ENCODE measurements around the gene OR2B6.
"Not testable (repeated sequence)": the region's sequence is repeated elsewhere in the genome, so short reads cannot be mapped to it uniquely, and the experiment has no call there.

Gene OR2B6

GRCh38 chr6:27956941-27957340, at the start of gene OR2B6:
OR2B6 (plus strand) TSS chr6:27957241; CDS start chr6:27957241, 0 bp downstream.
- DNase-seq (ENCODE audit: low read depth in 2 of 2), result no peak

- no peak for DNase-seq (ENCODE audit: low read depth in 2 of 2)
These were observed 49.0 kb upstream of the OR2B6 start for GRCh38 chr6:27908017-27908416.

- DNase-seq (ENCODE audit: low read depth in 2 of 2), result no peak
These were observed 45.0 kb upstream of the OR2B6 start, which contains the start of gene OR2B2 for GRCh38 chr6:27911956-27912446. OR2B2 (minus strand) TSS chr6:27912396; CDS start chr6:27912319, 77 bp downstream.

GRCh38 chr6:27922949-27923348, 34.1 kb upstream of the OR2B6 start:
- DNase-seq (ENCODE audit: low read depth in 2 of 2), result no peak

- no peak for DNase-seq (ENCODE audit: low read depth in 2 of 2)
These were observed 32.9 kb upstream of the OR2B6 start for GRCh38 chr6:27924179-27924578.

- DNase-seq (ENCODE audit: low read depth in 2 of 2), result not testable (repeated sequence)
These were observed 29.0 kb upstream of the OR2B6 start for GRCh38 chr6:27928041-27928440.

GRCh38 chr6:27929930-27930329, 27.1 kb upstream of the OR2B6 start:
- not testable (repeated sequence) for DNase-seq (ENCODE audit: low read depth in 2 of 2)

GRCh38 chr6:27931209-27931608, 25.8 kb upstream of the OR2B6 start:
- DNase-seq (ENCODE audit: low read depth in 2 of 2), result no peak

- DNase-seq (ENCODE audit: low read depth in 2 of 2), result no peak
These were observed 16.3 kb upstream of the OR2B6 start for GRCh38 chr6:27940766-27941165.

GRCh38 chr6:27943072-27943471, 14.0 kb upstream of the OR2B6 start:
- DNase-seq (ENCODE audit: low read depth in 2 of 2), result not testable (repeated sequence)

GRCh38 chr6:27948237-27948636, 8.8 kb upstream of the OR2B6 start:
- DNase-seq (ENCODE audit: low read depth in 2 of 2), result no peak

- DNase-seq (ENCODE audit: low read depth in 2 of 2), result no peak
These were observed 6.0 kb upstream of the OR2B6 start for GRCh38 chr6:27951040-27951439.

GRCh38 chr6:27957516-27957915, 475 bp downstream of the OR2B6 start:
- no peak for DNase-seq (ENCODE audit: low read depth in 2 of 2)

GRCh38 chr6:27962506-27962905, 5.5 kb downstream of the OR2B6 start:
- DNase-seq (ENCODE audit: low read depth in 2 of 2), result no peak

GRCh38 chr6:27966044-27966443, 9.0 kb downstream of the OR2B6 start:
- no peak for DNase-seq (ENCODE audit: low read depth in 2 of 2)

GRCh38 chr6:27966816-27967426, 9.9 kb downstream of the OR2B6 start:
- DNase-seq (ENCODE audit: low read depth in 2 of 2), result no peak

GRCh38 chr6:27970444-27970843, 13.4 kb downstream of the OR2B6 start:
- DNase-seq (ENCODE audit: low read depth in 2 of 2), result no peak

GRCh38 chr6:27972750-27973149, 15.7 kb downstream of the OR2B6 start:
- DNase-seq (ENCODE audit: low read depth in 2 of 2), result no peak

GRCh38 chr6:27977387-27977786, 20.3 kb downstream of the OR2B6 start:
- DNase-seq (ENCODE audit: low read depth in 2 of 2), result no peak

GRCh38 chr6:27978705-27979104, 21.7 kb downstream of the OR2B6 start:
- DNase-seq (ENCODE audit: low read depth in 2 of 2), result no peak

GRCh38 chr6:27980111-27980510, 23.1 kb downstream of the OR2B6 start:
- DNase-seq (ENCODE audit: low read depth in 2 of 2), result no peak

- no peak for DNase-seq (ENCODE audit: low read depth in 2 of 2)
These were observed 30.1 kb downstream of the OR2B6 start for GRCh38 chr6:27986928-27987725.

- no peak for DNase-seq (ENCODE audit: low read depth in 2 of 2)
These were observed 37.6 kb downstream of the OR2B6 start for GRCh38 chr6:27994616-27995015.
